Spleen (tissue), 11 donors: ENCODE data around the gene PIK3C2A. TPM values are rescaled to one million over a fixed set of nuclear protein-coding genes. Genes with fewer than 3 reads are reported as not detected.

ENCODE experiments used
- DNase-seq: peaks from one replicate; pipeline ENCODE4 v3.0.0-alpha.2; 2020
- H3K27ac ChIP-seq, 8 donors: fragments of 200-600 bp; sonication (generic) in 7 of 8; 1 replicate in 4 of 8; 2 replicates in 4 of 8; pipeline versions ENCODE4 v1.5.0 to v1.8.0; 2016 to 2021; ENCODE audit warnings: inconsistent platforms in 4 of 8, mild to moderate bottlenecking in 4 of 8, moderate library complexity in 1 of 8
- H3K27me3 ChIP-seq, 7 donors: fragments of 200-600 bp; sonication (generic) in 6 of 7; replicated peaks in 1 of 7; 1 replicate in 4 of 7; 2 replicates in 3 of 7; pipeline versions ENCODE4 v1.5.0 to v1.8.0; 2016 to 2021; ENCODE audit warnings: inconsistent platforms in 3 of 7, mild to moderate bottlenecking in 1 of 7
- H3K36me3 ChIP-seq, 6 donors: fragments of 200-600 bp; sonication (generic) in 5 of 6; 1 replicate in 4 of 6; 2 replicates in 2 of 6; pipeline versions ENCODE4 v1.5.0 to v1.8.0; 2016 to 2021; ENCODE audit warnings: inconsistent platforms in 2 of 6
- H3K4me1 ChIP-seq, 6 donors: fragments of 200-600 bp; sonication (generic) in 5 of 6; 1 replicate in 3 of 6; 2 replicates in 3 of 6; pipeline versions ENCODE4 v1.5.0 to v1.8.0; 2016 to 2021; ENCODE audit warnings: inconsistent platforms in 3 of 6
- H3K4me3 ChIP-seq, 8 donors: fragments of 200-600 bp; sonication (generic) in 7 of 8; 1 replicate in 4 of 8; 2 replicates in 4 of 8; pipeline versions ENCODE4 v1.5.0 to v1.8.0; 2016 to 2021; ENCODE audit warnings: inconsistent platforms in 4 of 8, mild to moderate bottlenecking in 4 of 8, moderate library complexity in 2 of 8
- H3K9me3 ChIP-seq, 8 donors: fragments of 200-600 bp; sonication (generic) in 7 of 8; 1 replicate in 4 of 8; 2 replicates in 4 of 8; pipeline versions ENCODE4 v1.5.0 to v1.8.0; 2016 to 2021; ENCODE audit warnings: inconsistent platforms in 4 of 8
- CTCF ChIP-seq, 11 experiments: fragments of 200-600 bp in 7 of 11; fragments of 450-650 bp in 4 of 11; sonication (generic) in 4 of 11; IDR thresholded peaks in 8 of 11; conservative IDR thresholded peaks in 3 of 11; 1 replicate in 7 of 11; 2 replicates in 4 of 11; pipeline versions ENCODE4 v1.4.0 to v1.8.0; 2016 to 2021; ENCODE audit warnings: antibody characterized with exemption in 11 of 11, inconsistent platforms in 4 of 11, mild to moderate bottlenecking in 1 of 11
- POLR2A ChIP-seq, 3 donors: fragments of 450-650 bp; IDR thresholded peaks; one replicate each; pipeline ENCODE4 v1.5.1; 2017; ENCODE audit warnings: antibody characterized with exemption in 3 of 3, mild to moderate bottlenecking in 1 of 3
- POLR2AphosphoS5 ChIP-seq, 3 donors: sonication (generic); formaldehyde crosslinking; IDR thresholded peaks; one replicate each; pipeline ENCODE4 v1.5.1; 2017; ENCODE audit warnings: antibody characterized with exemption in 3 of 3
- WGBS, 5 donors: extraction: QIAGEN DNeasy Blood & Tissue Kit in 3 of 5; methylation state at CpG; one replicate each; pipeline versions ENCODE4 v1.1.5 to v1.1.7; 2013 to 2018; 5-methylcytosine and 5-hydroxymethylcytosine counted together
- intact Hi-C: fragments of 100-400 bp; cut with DNase I; formaldehyde crosslinking; loops from one replicate; pipeline ENCODE4 v1.15.0; 2023; ENCODE audit warnings: low total_unique reads
- polyA plus RNA-seq, 3 donors: library from polyadenylated mRNA; stranded (reverse); fragments of 200-250 nt; gene quantifications; one replicate each; pipeline ENCODE4 v1.2.1, GENCODE V29; 2013
- total RNA-seq, 7 donors: library from RNA; depleted of rRNA in 3 of 7; stranded (reverse); fragments of >200 nt in 3 of 7; fragmentation: NEBNext Ultra II Directional in 4 of 7; extraction: Animal tissue kit (Norgen Biotek cat#: 25700) in 4 of 7; gene quantifications; one replicate each; pipeline versions ENCODE4 v1.1.0 to v1.2.1, GENCODE V29; 2016 to 2021
- donor health status: healthy with polysubstance abuse.
- donor health status: DM: no; HTN: no; CAD: no; lungs with moderate emphysema.
- donor health status: DM: no; HTN: no; CAD: no.
- donor health status: Bipolar disorder and iron deficiency.
- donor health status: healthy.
- donor health status: DM: no; HTN: no; CAD: no.
- donor health status: DM: yes; HTN: yes; CAD: no.

PIK3C2A gene
- total and polyA plus RNA-seq, 10 donors: 6.1 to 79.3 (median 59.4) TPM

GRCh38 chr11:17219016-17219415, 11.2 kb upstream of the PIK3C2A start:
- TF ChIP-seq CTCF (IDR thresholded peaks at IDR 0.05 in 8 of 11, conservative IDR thresholded peaks at IDR 0.05 in 3 of 11): no peak
- TF ChIP-seq POLR2A (IDR thresholded peaks at IDR 0.05): no peak
- TF ChIP-seq POLR2AphosphoS5 (IDR thresholded peaks at IDR 0.05): no peak
- WGBS, 5 donors: 86 to 93% (median 91%) methylated on average over 2 of the region's 2 CpGs
- Histone ChIP-seq H3K27ac (no peak overlapping the region), H3K4me3 (no peak overlapping the region), H3K36me3 (no peaks in the 10 kb centered on the region), H3K27me3 (no peaks in the 10 kb centered on the region), H3K4me1 (no peaks in the 10 kb centered on the region), H3K9me3 (peaks cover 0 to 9% (median 7%) of the 10 kb centered on the region in 8 donors)
- intact Hi-C loops: no loop called here
- DNase-seq: no peak

GRCh38 chr11:17218403-17218802, 10.6 kb upstream of the PIK3C2A start:
- H3K27ac ChIP-seq: no peak overlapping the region

GRCh38 chr11:17217401-17217800, 9.6 kb upstream of the PIK3C2A start:
- no peak for TF ChIP-seq POLR2AphosphoS5 (IDR thresholded peaks at IDR 0.05)
- no peak for TF ChIP-seq POLR2A (IDR thresholded peaks at IDR 0.05)
- no peak for TF ChIP-seq CTCF (IDR thresholded peaks at IDR 0.05 in 8 of 11, conservative IDR thresholded peaks at IDR 0.05 in 3 of 11)
- DNase-seq: no peak
- peaks cover 0 to 11% (median 7%) of the 10 kb centered on the region in 8 donors for H3K9me3 ChIP-seq
- no peaks in the 10 kb centered on the region for H3K27me3 ChIP-seq
- H3K4me1 ChIP-seq: no peaks in the 10 kb centered on the region
- intact Hi-C loops: no loop called here
- no peak overlapping the region for H3K27ac ChIP-seq
- H3K4me3 ChIP-seq: no peak overlapping the region
- H3K36me3 ChIP-seq: no peaks in the 10 kb centered on the region
- 92 to 100% (median 95%) methylated on average over 3 of the region's 3 CpGs for WGBS, 5 donors

More at GRCh38 chr11:17218403-17218802, 10.6 kb upstream of the PIK3C2A start:
- DNase-seq: no peak
- no peaks in the 10 kb centered on the region for H3K36me3 ChIP-seq
- intact Hi-C loops: no loop called here
- H3K4me1 ChIP-seq: no peaks in the 10 kb centered on the region
- no peak overlapping the region for H3K4me3 ChIP-seq
- H3K27me3 ChIP-seq: no peaks in the 10 kb centered on the region
- TF ChIP-seq CTCF (IDR thresholded peaks at IDR 0.05 in 8 of 11, conservative IDR thresholded peaks at IDR 0.05 in 3 of 11) (no peak), POLR2A (IDR thresholded peaks at IDR 0.05) (no peak), POLR2AphosphoS5 (IDR thresholded peaks at IDR 0.05) (no peak)
- peaks cover 0 to 11% (median 7%) of the 10 kb centered on the region in 8 donors for H3K9me3 ChIP-seq

- H3K27ac ChIP-seq: no peak overlapping the region
- intact Hi-C loops: no loop called here
- DNase-seq: no peak
- no peaks in the 10 kb centered on the region for H3K36me3 ChIP-seq
- TF ChIP-seq CTCF (IDR thresholded peaks at IDR 0.05 in 8 of 11, conservative IDR thresholded peaks at IDR 0.05 in 3 of 11): no peak
- no peak for TF ChIP-seq POLR2A (IDR thresholded peaks at IDR 0.05)
- no peak for TF ChIP-seq POLR2AphosphoS5 (IDR thresholded peaks at IDR 0.05)
- H3K27me3 ChIP-seq: no peaks in the 10 kb centered on the region
- H3K9me3 ChIP-seq: peaks cover 0 to 11% (median 7%) of the 10 kb centered on the region in 8 donors
- peaks cover 3 to 22% (median 12%) of the 10 kb centered on the region in 6 donors for H3K4me1 ChIP-seq
- no peak overlapping the region for H3K4me3 ChIP-seq
These were observed 6.6 kb upstream of the PIK3C2A start for GRCh38 chr11:17214338-17214737.
